Hepatocyte (in vitro differentiated cells): ENCODE data around the gene ADIPOR2. TPM values are rescaled to one million over a fixed set of nuclear protein-coding genes. Genes with fewer than 3 reads are reported as not detected.

Experiments used
- DNase-seq: peaks from one replicate; pipeline ENCODE4 v3.0.0-alpha.2; 2016; ENCODE audit warnings: low spot score
- H2AFZ ChIP-seq: fragments of 200-600 bp; sonication (generic); 2 replicates; pipeline ENCODE4 v1.6.0; 2016; ENCODE audit warnings: antibody characterized with exemption, mild to moderate bottlenecking
- H3K27ac ChIP-seq: fragments of 200-600 bp; sonication (generic); 2 replicates; pipeline ENCODE4 v1.5.1; 2016; ENCODE audit warnings: mild to moderate bottlenecking
- H3K27me3 ChIP-seq: fragments of 200-600 bp; sonication (generic); 2 replicates; pipeline ENCODE4 v1.6.1; 2016
- H3K36me3 ChIP-seq: fragments of 200-600 bp; sonication (generic); replicated peaks from 2 replicates; pipeline ENCODE4 v1.5.1; 2016; ENCODE audit warnings: low read depth; ENCODE audit not compliant: insufficient read depth
- H3K4me1 ChIP-seq: fragments of 200-600 bp; sonication (generic); 2 replicates; pipeline ENCODE4 v1.5.1; 2016; ENCODE audit warnings: mild to moderate bottlenecking, moderate library complexity; ENCODE audit not compliant: insufficient read depth
- H3K4me2 ChIP-seq: fragments of 200-600 bp; sonication (generic); 2 replicates; pipeline ENCODE4 v1.6.0; 2016
- H3K4me3 ChIP-seq: fragments of 200-600 bp; sonication (generic); 2 replicates; pipeline ENCODE4 v1.5.1; 2016; ENCODE audit warnings: mild to moderate bottlenecking
- H3K79me2 ChIP-seq: fragments of 200-600 bp; sonication (generic); 2 replicates; pipeline ENCODE4 v1.6.0; 2017; ENCODE audit warnings: mild to moderate bottlenecking
- H3K9me2 ChIP-seq: fragments of 200-600 bp; sonication (generic); replicated peaks from 2 replicates; pipeline ENCODE4 v1.6.0; 2017; ENCODE audit warnings: mild to moderate bottlenecking; ENCODE audit not compliant: insufficient read depth
- H3K9me3 ChIP-seq: fragments of 200-600 bp; sonication (generic); 2 replicates; pipeline ENCODE4 v1.5.1; 2016; ENCODE audit warnings: low read depth, mild to moderate bottlenecking
- H4K20me1 ChIP-seq: fragments of 200-600 bp; sonication (generic); 2 replicates; pipeline ENCODE4 v1.6.0; 2016; ENCODE audit warnings: mild to moderate bottlenecking; ENCODE audit not compliant: insufficient read depth, poor library complexity, severe bottlenecking
- EZH2 ChIP-seq: fragments of 200-600 bp; sonication (generic); IDR thresholded peaks from 2 replicates; pipeline ENCODE4 v1.6.1; 2016; ENCODE audit warnings: antibody characterized with exemption, mild to moderate bottlenecking, borderline replicate concordance
- EZH2phosphoT487 ChIP-seq: fragments of 200-600 bp; sonication (generic); IDR thresholded peaks from one replicate; pipeline ENCODE4 v1.6.1; 2018; ENCODE audit warnings: antibody characterized with exemption, mild to moderate bottlenecking, low read depth, moderate library complexity; ENCODE audit not compliant: unreplicated experiment, severe bottlenecking
- WGBS: methylation state at CpG from one replicate; pipeline ENCODE4 v1.1.6; 2016; ENCODE audit warnings: low lambda C conversion rate; ENCODE audit errors: missing lambda C conversion rate; 5-methylcytosine and 5-hydroxymethylcytosine counted together
- polyA plus RNA-seq: library from polyadenylated mRNA; unstranded; fragments of >200 nt; fragmentation: Nextera tagmentation; extraction: Ambion mirVana; gene quantifications from 2 replicates; pipeline ENCODE4 v1.2.1, GENCODE V29; 2016
- total RNA-seq: library from RNA; depleted of rRNA; stranded (reverse); fragments of >200 nt; gene quantifications from 2 replicates; pipeline ENCODE4 v1.2.3, GENCODE V29; 2014
- TF ChIP-seq, protein P1 (sequence below): fragments of 200-600 bp; sonication (generic); IDR thresholded peaks from 2 replicates; pipeline ENCODE4 v1.5.1; 2016; ENCODE audit warnings: antibody characterized with exemption, mild to moderate bottlenecking; ENCODE audit not compliant: poor library complexity

ADIPOR2 gene
- total and polyA plus RNA-seq, 2 experiments from 2014 or later, result 10.4 to 47.3 TPM

DNA sequence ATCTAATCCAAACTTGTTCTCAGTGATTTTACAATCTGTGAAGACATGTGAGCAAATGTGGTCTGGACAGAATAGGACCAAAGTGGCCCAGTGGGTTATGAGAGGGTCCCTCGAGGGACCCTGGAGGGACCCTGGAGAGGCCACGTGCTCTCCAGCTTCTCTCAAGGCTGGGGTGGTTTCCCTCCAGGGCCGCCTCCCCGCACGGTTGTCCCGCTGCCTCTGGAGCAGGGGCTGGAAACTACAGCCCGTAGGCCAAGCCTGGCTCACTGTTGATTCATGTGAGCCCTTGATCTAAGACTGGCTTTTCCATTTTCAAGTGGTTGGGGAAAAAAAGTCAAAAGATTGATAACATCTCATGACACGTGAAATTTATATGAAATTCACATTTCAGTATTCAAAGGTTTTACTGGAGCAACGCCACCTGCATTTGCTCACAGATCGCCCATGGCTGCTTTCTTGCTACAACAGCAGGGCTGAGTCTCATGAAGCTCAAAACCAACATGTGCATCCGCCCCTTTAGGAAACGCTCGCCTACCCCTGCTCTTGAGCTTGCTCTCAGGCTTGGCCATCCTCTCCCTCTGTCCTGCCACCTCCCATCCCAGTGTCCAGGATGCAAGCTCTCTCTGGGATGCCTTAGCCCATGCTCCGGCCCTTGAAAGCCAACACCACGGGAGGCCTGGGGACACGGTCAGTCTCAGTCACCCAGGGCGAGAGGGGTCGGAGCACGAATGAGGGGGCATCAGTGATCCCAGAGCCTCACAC is 117.3 kb downstream of the ADIPOR2 start:
- H3K4me3 ChIP-seq, result no peak overlapping the region
- no peak for DNase-seq
- no peak overlapping the region for H2AFZ ChIP-seq
- H3K27me3 ChIP-seq, result no peaks in the 10 kb centered on the region
- no peaks in the 10 kb centered on the region for H3K9me2 ChIP-seq
- TF ChIP-seq EZH2, result no peak
- TF ChIP-seq EZH2phosphoT487, result no peak
- TF ChIP-seq, protein P1, sequence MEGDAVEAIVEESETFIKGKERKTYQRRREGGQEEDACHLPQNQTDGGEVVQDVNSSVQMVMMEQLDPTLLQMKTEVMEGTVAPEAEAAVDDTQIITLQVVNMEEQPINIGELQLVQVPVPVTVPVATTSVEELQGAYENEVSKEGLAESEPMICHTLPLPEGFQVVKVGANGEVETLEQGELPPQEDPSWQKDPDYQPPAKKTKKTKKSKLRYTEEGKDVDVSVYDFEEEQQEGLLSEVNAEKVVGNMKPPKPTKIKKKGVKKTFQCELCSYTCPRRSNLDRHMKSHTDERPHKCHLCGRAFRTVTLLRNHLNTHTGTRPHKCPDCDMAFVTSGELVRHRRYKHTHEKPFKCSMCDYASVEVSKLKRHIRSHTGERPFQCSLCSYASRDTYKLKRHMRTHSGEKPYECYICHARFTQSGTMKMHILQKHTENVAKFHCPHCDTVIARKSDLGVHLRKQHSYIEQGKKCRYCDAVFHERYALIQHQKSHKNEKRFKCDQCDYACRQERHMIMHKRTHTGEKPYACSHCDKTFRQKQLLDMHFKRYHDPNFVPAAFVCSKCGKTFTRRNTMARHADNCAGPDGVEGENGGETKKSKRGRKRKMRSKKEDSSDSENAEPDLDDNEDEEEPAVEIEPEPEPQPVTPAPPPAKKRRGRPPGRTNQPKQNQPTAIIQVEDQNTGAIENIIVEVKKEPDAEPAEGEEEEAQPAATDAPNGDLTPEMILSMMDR, result no peak
- WGBS, result 90% methylated on average over 19 of the region's 19 CpGs
- H3K27ac ChIP-seq, result no peak overlapping the region
- H3K4me1 ChIP-seq, result peaks cover 3% of the 10 kb centered on the region
- no peaks in the 10 kb centered on the region for H3K36me3 ChIP-seq
- no peaks in the 10 kb centered on the region for H3K9me3 ChIP-seq
- H3K4me2 ChIP-seq, result no peak overlapping the region
- no peaks in the 10 kb centered on the region for H4K20me1 ChIP-seq
- no peaks in the 10 kb centered on the region for H3K79me2 ChIP-seq

DNA sequence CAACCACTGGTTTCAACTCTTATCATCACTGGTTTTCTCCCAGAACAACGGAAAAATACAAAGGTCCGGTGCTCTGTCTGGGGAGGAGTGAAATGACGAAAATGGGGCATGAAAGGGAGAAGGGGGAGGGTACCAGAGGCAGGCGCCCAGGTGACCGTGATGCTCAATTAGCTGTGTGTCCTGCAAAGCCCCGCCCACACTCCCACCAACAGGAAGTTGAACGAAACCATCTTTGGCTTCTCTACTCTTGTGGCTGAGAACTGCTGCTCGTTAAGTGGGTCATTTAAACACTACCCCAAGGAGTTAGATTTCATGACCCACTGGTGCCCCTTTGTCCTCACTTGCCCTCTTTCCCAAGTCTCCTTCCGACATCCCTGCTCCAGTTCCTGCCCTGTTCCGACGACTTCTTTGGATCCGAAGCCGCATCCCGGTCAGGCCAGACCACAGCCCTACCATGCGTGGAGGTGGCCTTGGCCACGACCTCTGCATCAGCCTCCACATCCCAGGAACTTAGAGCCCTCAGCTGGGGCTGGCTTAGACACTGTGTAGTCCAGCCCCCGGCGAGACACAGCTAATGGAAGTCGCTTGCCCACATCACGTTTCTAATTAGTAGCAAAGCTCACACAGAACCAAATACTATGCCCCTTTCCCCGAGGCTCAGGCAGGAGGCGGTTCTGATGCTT is 118.1 kb downstream of the ADIPOR2 start:
- WGBS, result 90% methylated on average over 22 of the region's 22 CpGs
- no peaks in the 10 kb centered on the region for H3K79me2 ChIP-seq
- no peaks in the 10 kb centered on the region for H3K27me3 ChIP-seq
- H2AFZ ChIP-seq, result no peak overlapping the region
- no peak overlapping the region for H3K4me2 ChIP-seq
- no peak for DNase-seq
- no peak overlapping the region for H3K4me3 ChIP-seq
- H3K4me1 ChIP-seq, result peaks cover 3% of the 10 kb centered on the region
- H3K9me3 ChIP-seq, result no peaks in the 10 kb centered on the region
- H4K20me1 ChIP-seq, result no peaks in the 10 kb centered on the region
- no peaks in the 10 kb centered on the region for H3K9me2 ChIP-seq
- TF ChIP-seq EZH2phosphoT487 (no peak), EZH2 (no peak)
- TF ChIP-seq, protein P1, result no peak
- H3K27ac ChIP-seq, result peak overlapping the region; percentile 7
- H3K36me3 ChIP-seq, result no peaks in the 10 kb centered on the region

DNA sequence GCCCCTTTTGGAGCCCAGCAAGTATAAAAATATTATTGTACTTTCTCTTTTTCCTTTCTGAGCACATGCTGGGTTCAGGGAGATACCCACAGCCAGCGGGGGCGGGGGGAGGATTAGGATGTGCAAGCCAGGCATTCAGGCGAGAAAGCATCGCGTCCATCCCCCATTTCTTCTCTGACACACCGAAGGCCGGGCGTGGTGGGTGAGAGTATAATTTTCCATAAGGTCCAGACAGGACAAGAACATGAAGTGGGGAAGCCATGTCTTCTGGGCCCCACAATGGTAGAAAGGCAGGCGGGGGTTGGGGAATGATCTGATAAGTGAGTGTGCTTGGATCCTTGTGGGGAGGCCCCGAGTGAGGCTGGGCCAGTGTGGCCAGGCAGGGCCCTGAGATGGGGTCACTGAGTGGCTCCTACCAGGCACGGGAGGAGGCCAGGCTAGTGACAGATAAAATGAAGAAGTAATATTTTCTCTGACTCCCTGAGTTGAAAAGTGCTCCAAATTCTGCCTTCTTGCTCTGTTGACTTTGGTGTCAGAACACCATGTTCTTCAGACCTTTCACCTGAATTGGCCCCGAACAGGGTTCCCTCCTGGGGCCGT is 118.8 kb downstream of the ADIPOR2 start:
- H3K4me2 ChIP-seq, result no peak overlapping the region
- peak overlapping the region; percentile 7 for H3K27ac ChIP-seq
- no peaks in the 10 kb centered on the region for H4K20me1 ChIP-seq
- no peak for DNase-seq
- no peaks in the 10 kb centered on the region for H3K36me3 ChIP-seq
- no peak overlapping the region for H3K4me3 ChIP-seq
- WGBS, result 86% methylated on average over 13 of the region's 13 CpGs
- TF ChIP-seq EZH2, result no peak
- TF ChIP-seq, protein P1, result no peak
- TF ChIP-seq EZH2phosphoT487, result no peak
- no peaks in the 10 kb centered on the region for H3K79me2 ChIP-seq
- H3K9me3 ChIP-seq, result no peaks in the 10 kb centered on the region
- H3K4me1 ChIP-seq, result peaks cover 3% of the 10 kb centered on the region
- H3K9me2 ChIP-seq, result no peaks in the 10 kb centered on the region
- no peaks in the 10 kb centered on the region for H3K27me3 ChIP-seq
- H2AFZ ChIP-seq, result no peak overlapping the region
